ENCODE results near the gene CABCOCO1. TPM values are rescaled to one million over a fixed set of nuclear protein-coding genes. Genes with fewer than 3 reads are reported as not detected.

CABCOCO1 gene
- total and polyA plus RNA-seq, 4 experiments from 2014 or later, result not detected

DNA sequence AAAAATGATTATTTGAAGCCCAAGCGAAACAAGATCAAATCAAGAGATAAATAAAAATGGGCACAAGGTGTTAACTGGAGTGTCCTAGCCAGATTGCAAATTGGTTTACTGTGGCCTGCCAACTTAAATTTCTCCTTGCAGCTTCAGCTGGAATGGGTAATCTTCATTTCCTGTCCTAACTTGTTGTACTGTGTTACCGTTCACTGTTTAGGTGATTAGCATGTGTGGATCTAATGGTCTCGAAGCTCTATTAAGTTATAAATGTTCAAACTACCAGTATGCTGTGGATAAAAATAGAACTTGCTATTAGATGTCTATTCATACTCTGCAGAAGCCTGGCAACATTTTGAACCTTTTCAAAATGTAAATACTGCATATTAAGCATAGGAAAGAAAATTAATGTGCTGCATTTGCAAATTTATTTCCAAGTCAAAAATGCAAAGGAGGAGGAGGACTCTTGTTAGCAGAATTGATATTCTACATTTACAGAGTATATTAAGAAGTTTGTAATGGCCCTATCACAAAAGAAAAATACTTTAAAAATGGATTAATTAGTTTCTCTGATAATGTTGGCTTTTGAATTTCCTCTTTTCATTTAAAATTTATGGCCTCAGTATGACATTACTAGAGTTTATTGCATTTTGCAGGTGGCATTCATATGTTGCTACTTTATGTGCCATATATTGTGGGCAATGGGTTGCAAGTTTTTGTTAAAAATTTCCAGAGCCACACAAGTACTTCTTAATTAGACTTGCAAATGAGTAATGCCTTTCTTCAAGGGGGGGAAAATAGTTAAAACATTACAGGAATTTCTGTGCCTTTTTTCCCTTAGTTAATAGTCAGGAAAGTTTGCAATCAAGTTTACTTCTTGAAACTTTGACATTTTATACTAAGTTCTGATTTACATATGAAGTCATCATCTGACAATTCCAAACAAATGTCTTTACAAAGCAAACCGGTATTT lies 92.1 kb downstream of the CABCOCO1 start:
- Histone ChIP-seq H3K9me3 (ENCODE audit: control insufficient read depth in 1 of 2, low read length in 2 of 2) (no peaks in the 10 kb centered on the region), H3K36me3 (ENCODE audit: insufficient read depth, low read length) (no peaks in the 10 kb centered on the region), H3K4me1 (ENCODE audit: insufficient read depth, low read length) (peaks cover 20% of the 10 kb centered on the region), H3K4me3 (ENCODE audit: low read length in 2 of 2) (no peak overlapping the region), H3K27me3 (ENCODE audit: insufficient read depth, low read length) (no peaks in the 10 kb centered on the region), H3K27ac (ENCODE audit: low read depth, low read length) (no peak overlapping the region)
- H3K27me3 Mint-ChIP-seq, result no peaks in the 10 kb centered on the region
- CTCF ChIA-PET (ENCODE audit: partially characterized antibody), result no interaction called here
- POLR2A ChIA-PET (ENCODE audit: partially characterized antibody), result no interaction called here
- H3K27ac Mint-ChIP-seq, result no peak overlapping the region
- H3K36me3 Mint-ChIP-seq, result peaks cover 0 to 5% of the 10 kb centered on the region in 2 donors
- intact Hi-C loops (cut with micrococcal nuclease), result loop anchor here (5.0 kb wide), 1 partner anchor 392 kb away; no protein-coding TSS in a partner anchor
- peaks cover 0 to 1% (median 0%) of the 10 kb centered on the region in 8 donors for H3K9me3 Mint-ChIP-seq
- DNase-seq, result no peak
- peaks cover 16 to 29% (median 21%) of the 10 kb centered on the region in 4 donors for H3K4me1 Mint-ChIP-seq
- H3K4me3 Mint-ChIP-seq, result no peak overlapping the region

DNA sequence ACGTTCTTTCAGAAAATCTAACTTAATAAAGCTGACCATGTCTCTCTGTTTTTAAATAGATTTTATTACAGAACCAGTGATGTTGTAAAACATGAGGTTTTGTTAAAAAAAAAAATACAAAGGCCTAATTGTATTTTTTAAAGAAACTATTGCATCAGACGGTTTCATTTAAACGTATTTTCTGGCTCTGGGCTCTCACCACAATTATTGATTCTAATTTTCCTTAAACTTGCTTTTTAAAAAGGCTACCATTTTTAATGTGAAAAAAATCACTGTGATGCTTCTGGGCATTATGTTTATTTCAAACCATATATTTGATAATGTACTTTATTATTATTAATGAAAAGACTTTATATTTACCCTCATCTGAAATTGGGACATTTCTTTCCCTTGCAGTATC lies 94.3 kb downstream of the CABCOCO1 start:
- DNase-seq, result no peak
- H3K27ac ChIP-seq (ENCODE audit: low read depth, low read length), result no peak overlapping the region
- Mint-ChIP-seq H3K27me3 (no peaks in the 10 kb centered on the region), H3K27ac (no peak overlapping the region), H3K4me3 (no peak overlapping the region), H3K36me3 (peaks cover 0 to 5% of the 10 kb centered on the region in 2 donors), H3K4me1 (peaks cover 6 to 14% (median 8%) of the 10 kb centered on the region in 4 donors), H3K9me3 (peaks cover 0 to 1% (median 0%) of the 10 kb centered on the region in 8 donors)
- POLR2A ChIA-PET (ENCODE audit: partially characterized antibody), result no interaction called here
- intact Hi-C loops (cut with micrococcal nuclease), result no loop called here
- H3K4me1 ChIP-seq (ENCODE audit: insufficient read depth, low read length), result peaks cover 9% of the 10 kb centered on the region
- H3K36me3 ChIP-seq (ENCODE audit: insufficient read depth, low read length), result no peaks in the 10 kb centered on the region
- H3K9me3 ChIP-seq (ENCODE audit: control insufficient read depth in 1 of 2, low read length in 2 of 2), result no peaks in the 10 kb centered on the region
- H3K27me3 ChIP-seq (ENCODE audit: insufficient read depth, low read length), result no peaks in the 10 kb centered on the region
- CTCF ChIA-PET (ENCODE audit: partially characterized antibody), result interaction anchor here (0.7 to 1.6 kb wide), 2 partner anchors 8 to 508 kb away, joined by 3 read pairs; no protein-coding TSS in a partner anchor
- no peak overlapping the region for H3K4me3 ChIP-seq (ENCODE audit: low read length in 2 of 2)

DNA sequence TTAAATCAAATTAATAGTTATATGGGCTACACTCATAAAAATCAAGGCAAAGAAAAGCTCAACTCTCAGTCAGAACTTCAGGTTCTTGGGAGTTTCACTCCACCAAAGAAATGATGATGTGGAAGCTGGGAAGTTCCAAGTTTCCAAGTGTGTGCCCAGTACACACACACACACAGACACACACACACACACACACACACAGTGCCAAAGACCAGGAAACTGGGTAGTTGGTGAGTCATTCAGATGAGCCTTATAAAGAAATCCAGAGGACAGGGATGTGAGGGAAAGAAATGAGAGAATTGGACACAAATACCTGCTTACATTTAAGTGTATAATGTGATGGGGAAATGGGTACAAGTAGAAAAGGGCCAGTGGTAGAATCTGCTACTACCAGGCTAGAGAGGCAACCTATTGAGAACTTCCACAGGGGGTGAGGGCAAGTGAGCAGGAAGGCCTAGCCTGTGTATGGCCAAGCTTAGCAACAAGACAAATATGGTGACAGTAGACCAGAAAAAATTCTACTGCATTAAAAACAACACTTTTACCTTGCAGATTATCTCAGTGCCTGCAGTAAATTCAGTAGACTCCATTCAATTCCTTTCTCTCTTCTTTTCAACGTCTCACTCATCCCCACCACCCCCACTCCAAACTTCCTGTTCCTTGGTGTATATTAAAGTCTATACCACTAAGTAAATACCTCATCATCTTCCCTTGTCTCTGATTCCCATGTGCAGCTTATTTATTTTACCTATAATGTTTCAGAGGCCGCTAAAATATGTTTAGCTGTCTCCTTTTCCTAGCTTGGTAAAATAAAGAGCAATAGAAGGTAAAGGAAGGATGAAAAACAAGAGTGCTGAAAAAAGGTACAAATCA lies 95.0 kb downstream of the CABCOCO1 start:
- Histone ChIP-seq H3K4me1 (ENCODE audit: insufficient read depth, low read length) (peaks cover 2% of the 10 kb centered on the region), H3K36me3 (ENCODE audit: insufficient read depth, low read length) (no peaks in the 10 kb centered on the region), H3K27ac (ENCODE audit: low read depth, low read length) (no peak overlapping the region), H3K27me3 (ENCODE audit: insufficient read depth, low read length) (no peaks in the 10 kb centered on the region), H3K4me3 (ENCODE audit: low read length in 2 of 2) (no peak overlapping the region), H3K9me3 (ENCODE audit: control insufficient read depth in 1 of 2, low read length in 2 of 2) (no peaks in the 10 kb centered on the region)
- Mint-ChIP-seq H3K4me1 (peaks cover 2 to 7% (median 4%) of the 10 kb centered on the region in 4 donors), H3K27ac (peak overlapping the region in 1 of 7 donors; percentile 35), H3K27me3 (no peaks in the 10 kb centered on the region), H3K9me3 (peaks cover 0 to 1% (median 0%) of the 10 kb centered on the region in 8 donors), H3K36me3 (peaks cover 0 to 5% of the 10 kb centered on the region in 2 donors), H3K4me3 (no peak overlapping the region)
- no peak for DNase-seq
- CTCF ChIA-PET (ENCODE audit: partially characterized antibody), result interaction anchor here (0.7 to 1.6 kb wide), 2 partner anchors 7 to 507 kb away, joined by 3 read pairs; no protein-coding TSS in a partner anchor
- POLR2A ChIA-PET (ENCODE audit: partially characterized antibody), result no interaction called here
- intact Hi-C loops (cut with micrococcal nuclease), result no loop called here

DNA sequence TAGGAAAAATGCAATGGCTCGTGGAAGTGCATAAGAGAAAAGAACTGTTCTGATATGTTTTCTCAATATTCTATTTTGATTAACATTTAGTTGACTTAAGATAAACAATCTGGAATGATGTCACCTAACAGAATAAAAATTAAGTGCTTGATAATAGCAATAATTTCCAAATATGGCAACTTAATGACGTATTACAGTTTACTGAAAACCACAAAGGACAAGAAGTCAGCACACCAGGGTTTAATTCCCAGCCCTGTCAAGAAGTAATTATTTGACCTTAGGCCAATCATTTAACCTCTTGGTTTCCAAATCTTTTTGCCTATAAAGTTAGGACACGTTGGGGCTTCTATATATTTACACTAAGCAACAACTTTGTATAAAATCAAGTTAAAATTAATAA lies 95.7 kb downstream of the CABCOCO1 start:
- no peak for DNase-seq
- no peaks in the 10 kb centered on the region for H3K4me1 ChIP-seq (ENCODE audit: insufficient read depth, low read length)
- intact Hi-C loops (cut with micrococcal nuclease), result no loop called here
- H3K36me3 ChIP-seq (ENCODE audit: insufficient read depth, low read length), result no peaks in the 10 kb centered on the region
- Mint-ChIP-seq H3K27ac (peak overlapping the region in 1 of 7 donors; percentile 35), H3K4me1 (peaks cover under 1 to 4% (median 2%) of the 10 kb centered on the region in 4 donors), H3K27me3 (no peaks in the 10 kb centered on the region), H3K9me3 (peaks cover 0 to 1% (median 0%) of the 10 kb centered on the region in 8 donors), H3K4me3 (no peak overlapping the region), H3K36me3 (peaks cover 0 to 5% of the 10 kb centered on the region in 2 donors)
- no peak overlapping the region for H3K27ac ChIP-seq (ENCODE audit: low read depth, low read length)
- POLR2A ChIA-PET (ENCODE audit: partially characterized antibody), result no interaction called here
- no peaks in the 10 kb centered on the region for H3K27me3 ChIP-seq (ENCODE audit: insufficient read depth, low read length)
- no peaks in the 10 kb centered on the region for H3K9me3 ChIP-seq (ENCODE audit: control insufficient read depth in 1 of 2, low read length in 2 of 2)
- H3K4me3 ChIP-seq (ENCODE audit: low read length in 2 of 2), result no peak overlapping the region
- CTCF ChIA-PET (ENCODE audit: partially characterized antibody), result interaction anchor here (9.4 kb wide), 1 partner anchor 9 kb away, joined by 89 read pairs; no protein-coding TSS in a partner anchor

DNA sequence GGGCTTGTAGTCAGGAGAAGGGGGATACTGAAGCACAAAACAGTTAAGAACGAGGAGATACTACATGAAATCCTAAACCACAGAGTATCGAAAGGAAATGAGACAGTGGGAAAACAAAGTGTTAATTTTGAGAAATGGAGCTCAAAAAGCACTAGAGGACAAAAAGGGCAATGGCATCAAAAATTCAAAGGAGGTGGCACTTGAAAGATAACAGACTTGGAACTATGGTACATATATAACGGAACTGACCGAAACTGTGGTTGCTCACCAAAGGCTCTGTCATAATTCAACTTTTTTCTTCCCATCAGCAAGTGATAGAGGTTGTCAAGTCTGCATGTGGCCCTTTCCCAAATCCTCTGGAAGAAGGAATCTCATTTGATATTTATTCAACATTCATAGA lies 97.0 kb downstream of the CABCOCO1 start:
- no peaks in the 10 kb centered on the region for H3K9me3 ChIP-seq (ENCODE audit: control insufficient read depth in 1 of 2, low read length in 2 of 2)
- no peak overlapping the region for H3K4me3 Mint-ChIP-seq
- H3K27me3 Mint-ChIP-seq, result no peaks in the 10 kb centered on the region
- H3K9me3 Mint-ChIP-seq, result peaks cover 0 to 1% (median 0%) of the 10 kb centered on the region in 8 donors
- H3K4me3 ChIP-seq (ENCODE audit: low read length in 2 of 2), result no peak overlapping the region
- POLR2A ChIA-PET (ENCODE audit: partially characterized antibody), result no interaction called here
- no peaks in the 10 kb centered on the region for H3K4me1 ChIP-seq (ENCODE audit: insufficient read depth, low read length)
- CTCF ChIA-PET (ENCODE audit: partially characterized antibody), result interaction anchor here (9.4 kb wide), 1 partner anchor 10 kb away, joined by 89 read pairs; no protein-coding TSS in a partner anchor
- no peak for DNase-seq
- H3K27ac ChIP-seq (ENCODE audit: low read depth, low read length), result no peak overlapping the region
- H3K27ac Mint-ChIP-seq, result peak overlapping the region in 1 of 7 donors; percentile 13
- H3K36me3 Mint-ChIP-seq, result peaks cover 0 to 5% of the 10 kb centered on the region in 2 donors
- intact Hi-C loops (cut with micrococcal nuclease), result no loop called here
- no peaks in the 10 kb centered on the region for H3K36me3 ChIP-seq (ENCODE audit: insufficient read depth, low read length)
- peaks cover 0 to 4% (median 2%) of the 10 kb centered on the region in 4 donors for H3K4me1 Mint-ChIP-seq
- H3K27me3 ChIP-seq (ENCODE audit: insufficient read depth, low read length), result no peaks in the 10 kb centered on the region

DNA sequence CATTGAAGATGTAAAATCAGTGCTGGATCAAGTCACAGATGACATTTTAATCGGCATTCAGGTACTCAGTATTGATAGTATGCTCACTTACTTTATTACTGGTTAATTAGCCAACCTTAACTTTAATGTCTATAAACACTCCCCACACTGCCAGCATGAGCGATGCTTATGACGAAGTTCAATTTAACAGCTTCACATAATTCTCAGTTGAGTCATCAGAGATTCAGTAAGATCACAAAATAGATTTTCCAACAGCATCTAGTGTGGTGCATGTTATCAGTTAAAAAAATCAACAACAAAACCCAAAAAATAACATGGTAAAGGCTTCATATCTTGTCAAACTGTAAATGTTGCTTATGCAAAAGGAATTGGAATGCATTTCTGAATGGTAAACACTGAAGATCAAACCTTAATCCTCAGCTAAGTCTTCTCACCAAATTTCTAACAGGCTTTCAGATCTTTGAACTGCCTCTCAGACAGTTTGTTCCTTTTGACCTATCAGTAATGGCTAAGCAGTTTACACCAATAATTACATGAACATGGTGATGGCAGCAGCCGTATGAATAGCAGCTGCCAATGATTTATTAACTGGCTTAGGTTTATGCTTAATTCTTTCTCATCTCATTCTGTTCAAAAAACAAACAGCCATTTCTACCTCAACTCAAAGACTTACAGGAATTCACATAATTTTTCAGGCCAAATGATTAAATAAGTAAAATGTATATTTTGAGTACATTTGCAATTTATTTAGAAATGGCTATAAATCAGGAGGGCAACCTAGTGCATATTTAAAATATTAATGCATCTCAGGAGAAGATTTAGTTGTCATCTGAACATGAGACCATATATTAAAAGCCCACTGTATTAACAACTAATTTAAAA lies 98.5 kb downstream of the CABCOCO1 start:
- POLR2A ChIA-PET (ENCODE audit: partially characterized antibody), result interaction anchor here (0.9 kb wide), 1 partner anchor 8 kb away, joined by 4 read pairs; no protein-coding TSS in a partner anchor
- Mint-ChIP-seq H3K27ac (peak overlapping the region in 1 of 7 donors; percentile 53), H3K36me3 (peaks cover 0 to 5% of the 10 kb centered on the region in 2 donors), H3K9me3 (peaks cover 0 to 1% (median 0%) of the 10 kb centered on the region in 8 donors), H3K4me1 (peaks cover 12 to 17% (median 12%) of the 10 kb centered on the region in 4 donors), H3K4me3 (no peak overlapping the region), H3K27me3 (no peaks in the 10 kb centered on the region)
- Histone ChIP-seq H3K4me3 (ENCODE audit: low read length in 2 of 2) (no peak overlapping the region), H3K9me3 (ENCODE audit: control insufficient read depth in 1 of 2, low read length in 2 of 2) (no peaks in the 10 kb centered on the region), H3K36me3 (ENCODE audit: insufficient read depth, low read length) (no peaks in the 10 kb centered on the region), H3K4me1 (ENCODE audit: insufficient read depth, low read length) (peaks cover 13% of the 10 kb centered on the region), H3K27me3 (ENCODE audit: insufficient read depth, low read length) (no peaks in the 10 kb centered on the region), H3K27ac (ENCODE audit: low read depth, low read length) (no peak overlapping the region)
- intact Hi-C loops (cut with micrococcal nuclease), result no loop called here
- no peak for DNase-seq
- CTCF ChIA-PET (ENCODE audit: partially characterized antibody), result interaction anchor here (1.3 to 9.4 kb wide), 2 partner anchors 12 to 74 kb away, joined by 5 to 89 read pairs; no protein-coding TSS in a partner anchor

Data from CD4-positive, alpha-beta memory T cell (primary cell).